ENCODE results near the gene ATXN1.

Gene ATXN1

GRCh38 chr6:16576451-16577368 is 184.6 kb downstream of the ATXN1 start:
- no peaks in the 10 kb centered on the region for H3K36me3 ChIP-seq (ENCODE audit: control insufficient read depth in 1 of 2, insufficient read depth in 2 of 2, low read length in 2 of 2)
- H3K4me1 ChIP-seq (ENCODE audit: control insufficient read depth in 1 of 2, insufficient read depth in 2 of 2, low read length in 2 of 2) = peaks cover 0 to 15% of the 10 kb centered on the region in 2 donors
- H3K27ac ChIP-seq (ENCODE audit: low read depth, low read length) = no peak overlapping the region
- no peak overlapping the region for H3K4me3 ChIP-seq (ENCODE audit: low read depth in 1 of 2, low read length in 2 of 2)
- H3K27me3 ChIP-seq (ENCODE audit: control insufficient read depth in 1 of 2, insufficient read depth in 2 of 2, low read length in 2 of 2) = no peaks in the 10 kb centered on the region
- H3K9me3 ChIP-seq (ENCODE audit: control insufficient read depth in 1 of 2, low read length in 2 of 2) = no peaks in the 10 kb centered on the region
- H3K9ac ChIP-seq (ENCODE audit: low read depth in 1 of 2, low read length in 2 of 2) = no peak overlapping the region

DNA sequence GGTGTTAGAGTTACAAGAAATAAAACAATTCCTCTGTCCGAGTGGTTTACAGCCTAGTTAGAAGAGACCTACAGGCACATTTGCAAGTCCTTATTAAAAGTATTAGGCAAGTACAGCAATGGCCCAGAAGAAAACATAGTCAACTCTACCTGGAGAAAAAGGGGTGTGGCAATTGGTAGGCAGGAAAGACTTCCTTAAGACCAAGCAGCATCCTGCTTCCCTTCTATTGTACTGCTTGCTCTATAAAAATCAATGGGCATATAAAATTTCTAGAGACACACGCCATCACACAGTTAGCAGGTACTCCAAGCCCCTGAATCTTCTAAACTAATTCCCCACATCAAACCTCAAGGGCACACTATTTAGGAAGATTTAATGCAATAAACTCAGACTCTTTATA is 185.6 kb downstream of the ATXN1 start:
- H3K27ac ChIP-seq (ENCODE audit: low read depth, low read length) = no peak overlapping the region
- H3K4me3 ChIP-seq (ENCODE audit: low read depth in 1 of 2, low read length in 2 of 2) = no peak overlapping the region

DNA sequence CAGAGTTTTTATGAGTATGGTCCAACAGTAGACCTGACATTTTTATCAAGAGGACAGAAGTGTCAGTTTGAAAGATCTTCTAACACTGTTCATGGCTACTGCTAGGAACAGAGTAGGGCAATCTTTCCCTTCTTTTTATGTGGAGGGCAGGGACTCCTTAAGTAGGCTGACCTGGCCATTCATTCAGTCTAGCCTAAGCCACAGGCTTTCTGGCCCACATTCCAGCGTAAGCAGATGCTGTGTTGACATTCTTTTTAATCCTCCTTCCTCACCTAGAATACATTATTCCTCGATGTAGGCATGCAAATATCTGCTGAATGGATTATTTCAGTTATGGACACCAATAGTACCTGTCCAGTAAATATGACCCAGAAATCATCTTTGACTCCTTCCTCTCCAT is 188.3 kb downstream of the ATXN1 start:
- no peak overlapping the region for H3K27ac ChIP-seq (ENCODE audit: low read depth, low read length)
- no peak overlapping the region for H3K4me3 ChIP-seq (ENCODE audit: low read depth in 1 of 2, low read length in 2 of 2)
- no peaks in the 10 kb centered on the region for H3K27me3 ChIP-seq (ENCODE audit: control insufficient read depth in 1 of 2, insufficient read depth in 2 of 2, low read length in 2 of 2)
- peaks cover 0 to 15% of the 10 kb centered on the region in 2 donors for H3K4me1 ChIP-seq (ENCODE audit: control insufficient read depth in 1 of 2, insufficient read depth in 2 of 2, low read length in 2 of 2)
- no peak overlapping the region for H3K9ac ChIP-seq (ENCODE audit: low read depth in 1 of 2, low read length in 2 of 2)
- no peaks in the 10 kb centered on the region for H3K36me3 ChIP-seq (ENCODE audit: control insufficient read depth in 1 of 2, insufficient read depth in 2 of 2, low read length in 2 of 2)
- no peaks in the 10 kb centered on the region for H3K9me3 ChIP-seq (ENCODE audit: control insufficient read depth in 1 of 2, low read length in 2 of 2)

More for the DNA sequence above, 185.6 kb downstream of the ATXN1 start:
- Histone ChIP-seq H3K4me1 (ENCODE audit: control insufficient read depth in 1 of 2, insufficient read depth in 2 of 2, low read length in 2 of 2) (peaks cover 0 to 15% of the 10 kb centered on the region in 2 donors), H3K9me3 (ENCODE audit: control insufficient read depth in 1 of 2, low read length in 2 of 2) (no peaks in the 10 kb centered on the region), H3K9ac (ENCODE audit: low read depth in 1 of 2, low read length in 2 of 2) (no peak overlapping the region), H3K36me3 (ENCODE audit: control insufficient read depth in 1 of 2, insufficient read depth in 2 of 2, low read length in 2 of 2) (no peaks in the 10 kb centered on the region), H3K27me3 (ENCODE audit: control insufficient read depth in 1 of 2, insufficient read depth in 2 of 2, low read length in 2 of 2) (no peaks in the 10 kb centered on the region)

- Histone ChIP-seq H3K36me3 (ENCODE audit: control insufficient read depth in 1 of 2, insufficient read depth in 2 of 2, low read length in 2 of 2) (no peaks in the 10 kb centered on the region), H3K27ac (ENCODE audit: low read depth, low read length) (no peak overlapping the region)
Measured at GRCh38 chr6:16572317-16572716, 188.9 kb downstream of the ATXN1 start.

GRCh38 chr6:16570946-16571345 is 190.3 kb downstream of the ATXN1 start:
- H3K4me3 ChIP-seq (ENCODE audit: low read depth in 1 of 2, low read length in 2 of 2) = no peak overlapping the region
- H3K27me3 ChIP-seq (ENCODE audit: control insufficient read depth in 1 of 2, insufficient read depth in 2 of 2, low read length in 2 of 2) = no peaks in the 10 kb centered on the region
- H3K4me1 ChIP-seq (ENCODE audit: control insufficient read depth in 1 of 2, insufficient read depth in 2 of 2, low read length in 2 of 2) = peaks cover 0 to 6% of the 10 kb centered on the region in 2 donors
- no peaks in the 10 kb centered on the region for H3K36me3 ChIP-seq (ENCODE audit: control insufficient read depth in 1 of 2, insufficient read depth in 2 of 2, low read length in 2 of 2)
- no peak overlapping the region for H3K27ac ChIP-seq (ENCODE audit: low read depth, low read length)
- H3K9me3 ChIP-seq (ENCODE audit: control insufficient read depth in 1 of 2, low read length in 2 of 2) = no peaks in the 10 kb centered on the region
- no peak overlapping the region for H3K9ac ChIP-seq (ENCODE audit: low read depth in 1 of 2, low read length in 2 of 2)

More at GRCh38 chr6:16572317-16572716, 188.9 kb downstream of the ATXN1 start:
- Histone ChIP-seq H3K9ac (ENCODE audit: low read depth in 1 of 2, low read length in 2 of 2) (no peak overlapping the region), H3K4me1 (ENCODE audit: control insufficient read depth in 1 of 2, insufficient read depth in 2 of 2, low read length in 2 of 2) (peaks cover 0 to 15% of the 10 kb centered on the region in 2 donors), H3K27me3 (ENCODE audit: control insufficient read depth in 1 of 2, insufficient read depth in 2 of 2, low read length in 2 of 2) (no peaks in the 10 kb centered on the region), H3K4me3 (ENCODE audit: low read depth in 1 of 2, low read length in 2 of 2) (no peak overlapping the region), H3K9me3 (ENCODE audit: control insufficient read depth in 1 of 2, low read length in 2 of 2) (no peaks in the 10 kb centered on the region)

DNA sequence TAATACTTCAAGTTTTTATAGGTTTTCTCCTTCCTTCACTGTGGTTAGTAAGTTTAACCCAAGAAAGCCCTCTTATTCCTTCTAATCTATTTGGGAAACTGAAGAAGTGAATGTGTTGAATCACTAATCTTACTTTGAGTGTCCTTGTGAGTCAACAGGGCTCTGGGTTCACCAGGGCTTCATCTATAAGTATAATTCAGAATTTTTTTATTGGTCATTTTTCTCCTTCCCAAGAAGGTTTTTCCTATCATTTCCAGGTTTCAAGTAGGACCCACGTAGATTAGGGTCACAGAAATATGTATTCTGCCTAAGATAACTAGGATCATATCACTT is 191.1 kb downstream of the ATXN1 start:
- no peaks in the 10 kb centered on the region for H3K9me3 ChIP-seq (ENCODE audit: control insufficient read depth in 1 of 2, low read length in 2 of 2)

DNA sequence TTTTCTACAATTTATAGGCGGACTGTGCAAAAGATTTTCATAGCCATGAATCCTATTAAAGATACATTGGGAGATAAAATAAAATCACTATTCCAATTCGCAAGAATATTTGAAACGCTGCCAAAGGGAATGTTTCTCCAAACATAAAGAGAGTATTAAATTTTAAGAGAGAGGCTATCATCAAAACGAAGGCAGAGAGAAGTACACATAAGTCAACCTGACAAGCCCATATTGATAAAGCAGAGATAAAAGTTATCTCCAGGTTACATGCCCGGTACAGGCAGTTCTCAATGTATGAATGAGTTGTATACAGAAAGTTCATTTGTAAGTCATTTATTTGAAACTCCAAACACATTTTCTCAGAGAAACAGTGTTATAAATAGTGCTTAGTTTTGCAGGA is 193.1 kb downstream of the ATXN1 start:
- H3K27ac ChIP-seq (ENCODE audit: low read depth, low read length) = no peak overlapping the region

More for the DNA sequence above, 191.1 kb downstream of the ATXN1 start:
- H3K9ac ChIP-seq (ENCODE audit: low read depth in 1 of 2, low read length in 2 of 2) = no peak overlapping the region
- H3K36me3 ChIP-seq (ENCODE audit: control insufficient read depth in 1 of 2, insufficient read depth in 2 of 2, low read length in 2 of 2) = no peaks in the 10 kb centered on the region
- H3K4me1 ChIP-seq (ENCODE audit: control insufficient read depth in 1 of 2, insufficient read depth in 2 of 2, low read length in 2 of 2) = no peaks in the 10 kb centered on the region
- H3K27ac ChIP-seq (ENCODE audit: low read depth, low read length) = no peak overlapping the region
- no peaks in the 10 kb centered on the region for H3K27me3 ChIP-seq (ENCODE audit: control insufficient read depth in 1 of 2, insufficient read depth in 2 of 2, low read length in 2 of 2)
- no peak overlapping the region for H3K4me3 ChIP-seq (ENCODE audit: low read depth in 1 of 2, low read length in 2 of 2)

DNA sequence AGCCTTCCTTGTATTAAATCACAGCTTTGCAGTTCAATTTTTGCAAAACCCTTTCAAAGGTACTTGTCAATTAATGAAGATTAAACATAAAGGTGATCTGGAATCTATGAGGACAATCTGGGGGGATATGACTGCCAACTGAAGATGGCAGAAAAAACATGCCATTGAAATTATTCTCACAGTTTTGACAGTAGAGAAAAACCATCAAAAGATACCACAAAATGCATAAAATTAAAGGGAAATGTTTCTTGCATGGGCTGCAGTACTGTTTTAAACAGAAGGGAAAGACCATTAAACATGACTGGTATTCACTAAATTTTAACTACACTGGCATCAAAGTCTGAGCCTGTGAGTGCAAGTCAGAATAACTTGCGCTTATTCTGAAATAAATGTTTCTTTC is 194.2 kb downstream of the ATXN1 start:
- no peaks in the 10 kb centered on the region for H3K27me3 ChIP-seq (ENCODE audit: control insufficient read depth in 1 of 2, insufficient read depth in 2 of 2, low read length in 2 of 2)
- no peaks in the 10 kb centered on the region for H3K9me3 ChIP-seq (ENCODE audit: control insufficient read depth in 1 of 2, low read length in 2 of 2)
- H3K9ac ChIP-seq (ENCODE audit: low read depth in 1 of 2, low read length in 2 of 2) = no peak overlapping the region

More for the DNA sequence above, 193.1 kb downstream of the ATXN1 start:
- no peaks in the 10 kb centered on the region for H3K4me1 ChIP-seq (ENCODE audit: control insufficient read depth in 1 of 2, insufficient read depth in 2 of 2, low read length in 2 of 2)
- no peaks in the 10 kb centered on the region for H3K36me3 ChIP-seq (ENCODE audit: control insufficient read depth in 1 of 2, insufficient read depth in 2 of 2, low read length in 2 of 2)
- H3K4me3 ChIP-seq (ENCODE audit: low read depth in 1 of 2, low read length in 2 of 2) = no peak overlapping the region
- no peak overlapping the region for H3K9ac ChIP-seq (ENCODE audit: low read depth in 1 of 2, low read length in 2 of 2)
- no peaks in the 10 kb centered on the region for H3K9me3 ChIP-seq (ENCODE audit: control insufficient read depth in 1 of 2, low read length in 2 of 2)
- no peaks in the 10 kb centered on the region for H3K27me3 ChIP-seq (ENCODE audit: control insufficient read depth in 1 of 2, insufficient read depth in 2 of 2, low read length in 2 of 2)

GRCh38 chr6:16564436-16564835 is 196.8 kb downstream of the ATXN1 start:
- no peaks in the 10 kb centered on the region for H3K27me3 ChIP-seq (ENCODE audit: control insufficient read depth in 1 of 2, insufficient read depth in 2 of 2, low read length in 2 of 2)
- H3K4me3 ChIP-seq (ENCODE audit: low read depth in 1 of 2, low read length in 2 of 2) = no peak overlapping the region
- H3K36me3 ChIP-seq (ENCODE audit: control insufficient read depth in 1 of 2, insufficient read depth in 2 of 2, low read length in 2 of 2) = peaks cover 0 to 3% of the 10 kb centered on the region in 2 donors
- no peak overlapping the region for H3K27ac ChIP-seq (ENCODE audit: low read depth, low read length)
- H3K9me3 ChIP-seq (ENCODE audit: control insufficient read depth in 1 of 2, low read length in 2 of 2) = no peaks in the 10 kb centered on the region
- no peak overlapping the region for H3K9ac ChIP-seq (ENCODE audit: low read depth in 1 of 2, low read length in 2 of 2)
- no peaks in the 10 kb centered on the region for H3K4me1 ChIP-seq (ENCODE audit: control insufficient read depth in 1 of 2, insufficient read depth in 2 of 2, low read length in 2 of 2)

More for the DNA sequence above, 194.2 kb downstream of the ATXN1 start:
- H3K4me1 ChIP-seq (ENCODE audit: control insufficient read depth in 1 of 2, insufficient read depth in 2 of 2, low read length in 2 of 2) = no peaks in the 10 kb centered on the region
- H3K27ac ChIP-seq (ENCODE audit: low read depth, low read length) = no peak overlapping the region
- H3K36me3 ChIP-seq (ENCODE audit: control insufficient read depth in 1 of 2, insufficient read depth in 2 of 2, low read length in 2 of 2) = no peaks in the 10 kb centered on the region
- no peak overlapping the region for H3K4me3 ChIP-seq (ENCODE audit: low read depth in 1 of 2, low read length in 2 of 2)

- H3K36me3 ChIP-seq (ENCODE audit: control insufficient read depth in 1 of 2, insufficient read depth in 2 of 2, low read length in 2 of 2) = peaks cover 0 to 3% of the 10 kb centered on the region in 2 donors
- no peaks in the 10 kb centered on the region for H3K9me3 ChIP-seq (ENCODE audit: control insufficient read depth in 1 of 2, low read length in 2 of 2)
- no peaks in the 10 kb centered on the region for H3K27me3 ChIP-seq (ENCODE audit: control insufficient read depth in 1 of 2, insufficient read depth in 2 of 2, low read length in 2 of 2)
- H3K4me1 ChIP-seq (ENCODE audit: control insufficient read depth in 1 of 2, insufficient read depth in 2 of 2, low read length in 2 of 2) = no peaks in the 10 kb centered on the region
- no peak overlapping the region for H3K9ac ChIP-seq (ENCODE audit: low read depth in 1 of 2, low read length in 2 of 2)
- no peak overlapping the region for H3K27ac ChIP-seq (ENCODE audit: low read depth, low read length)
- H3K4me3 ChIP-seq (ENCODE audit: low read depth in 1 of 2, low read length in 2 of 2) = no peak overlapping the region
Measured at GRCh38 chr6:16563628-16564240, 197.5 kb downstream of the ATXN1 start.

All from duodenal mucosa (tissue), 2 donors.